Karpas-422 (cell line): ENCODE results near the gene HNRNPAB. TPM values are rescaled to one million over a fixed set of nuclear protein-coding genes. Genes with fewer than 3 reads are reported as not detected.

Experiments used
- DNase-seq: peaks from one replicate; pipeline ENCODE4 v3.0.0-alpha.2; 2015
- H2AFZ ChIP-seq: fragments of 200-600 bp; sonication (generic); 2 replicates; pipeline ENCODE4 v1.6.1; 2014; ENCODE audit warnings: antibody characterized with exemption, low read length, mixed read lengths
- H3K27ac ChIP-seq: fragments of 200-600 bp; sonication (generic); 2 replicates; pipeline ENCODE4 v1.5.1; 2014; ENCODE audit warnings: mild to moderate bottlenecking, low read length, moderate library complexity
- H3K27me3 ChIP-seq: fragments of 200-600 bp; sonication (generic); 2 replicates; pipeline ENCODE4 v1.6.1; 2014; ENCODE audit warnings: low read length, mixed read lengths
- H3K36me3 ChIP-seq: fragments of 200-600 bp; sonication (generic); 2 replicates; pipeline ENCODE4 v1.6.1; 2014; ENCODE audit warnings: low read length, mixed read lengths; ENCODE audit not compliant: insufficient read depth
- H3K4me1 ChIP-seq: fragments of 200-600 bp; sonication (generic); 2 replicates; pipeline ENCODE4 v1.6.1; 2014; ENCODE audit warnings: mild to moderate bottlenecking, low read length, mixed read lengths
- H3K4me2 ChIP-seq: fragments of 200-600 bp; sonication (generic); 2 replicates; pipeline ENCODE4 v1.6.1; 2014; ENCODE audit warnings: low read length, low read depth, mild to moderate bottlenecking; ENCODE audit not compliant: poor library complexity, severe bottlenecking
- H3K4me3 ChIP-seq: fragments of 200-600 bp; sonication (generic); 2 replicates; pipeline ENCODE4 v1.5.1; 2014; ENCODE audit warnings: mild to moderate bottlenecking, antibody characterized with exemption, low read length, mixed read lengths
- H3K79me2 ChIP-seq: fragments of 200-600 bp; sonication (generic); 2 replicates; pipeline ENCODE4 v1.6.1; 2014; ENCODE audit warnings: mild to moderate bottlenecking, low read length, mixed read lengths
- H3K9ac ChIP-seq: fragments of 200-600 bp; sonication (generic); 2 replicates; pipeline ENCODE4 v1.6.0; 2014; ENCODE audit warnings: low read length
- H3K9me2 ChIP-seq: fragments of 200-600 bp; sonication (generic), shearing (Covaris generic); replicated peaks from 2 replicates; pipeline ENCODE4 v1.6.0; 2014; ENCODE audit warnings: mild to moderate bottlenecking, low read length, moderate library complexity; ENCODE audit not compliant: insufficient read depth
- H3K9me3 ChIP-seq: fragments of 300-700, 200-600 bp; sonication (generic); 2 replicates; pipeline ENCODE4 v1.6.1; 2014; ENCODE audit warnings: low read length, mixed read lengths
- H4K20me1 ChIP-seq: fragments of 200-600 bp; sonication (generic); 2 replicates; pipeline ENCODE4 v1.6.1; 2014; ENCODE audit warnings: mild to moderate bottlenecking, antibody characterized with exemption, low read length, low read depth; ENCODE audit not compliant: insufficient read depth
- total RNA-seq: library from RNA; depleted of rRNA; stranded (reverse); fragments of >200 nt; shearing (Covaris generic); gene quantifications from 2 replicates; pipeline ENCODE4 v1.2.3, GENCODE V29; 2014; ENCODE audit warnings: low replicate concordance

Gene HNRNPAB
- total RNA-seq, 1 experiment from 2014 or later, result 75.7 TPM

DNA sequence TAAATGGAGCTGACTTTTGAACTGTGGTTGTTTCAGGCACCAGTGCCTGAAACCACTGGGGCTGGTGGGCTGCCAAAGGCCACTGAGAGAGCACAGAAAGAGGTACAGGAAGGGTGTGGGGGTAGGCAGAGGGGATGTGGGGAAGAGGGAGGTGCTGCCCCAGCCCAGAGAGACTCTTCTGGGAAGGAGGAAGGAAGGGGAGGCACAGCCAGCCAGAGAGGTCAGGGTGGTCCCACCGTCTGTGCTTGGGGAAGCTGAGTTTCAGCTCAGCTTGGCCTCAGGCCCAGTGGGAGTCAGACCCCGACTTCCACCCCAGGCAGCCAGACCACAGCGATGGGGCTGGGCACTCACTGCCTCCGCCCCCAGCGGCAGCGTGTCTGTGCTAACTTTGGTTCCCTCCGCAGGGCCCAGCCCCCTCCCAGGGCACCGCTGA lies 36.9 kb downstream of the HNRNPAB start:
- Histone ChIP-seq H3K27me3 (no peaks in the 10 kb centered on the region), H3K79me2 (no peaks in the 10 kb centered on the region), H4K20me1 (no peaks in the 10 kb centered on the region), H3K4me3 (no peak overlapping the region), H3K4me2 (no peak overlapping the region), H3K27ac (peak overlapping the region; percentile 68), H3K9ac (no peak overlapping the region), H3K9me2 (no peaks in the 10 kb centered on the region), H2AFZ (no peak overlapping the region), H3K4me1 (peaks cover 56% of the 10 kb centered on the region), H3K9me3 (no peaks in the 10 kb centered on the region), H3K36me3 (no peaks in the 10 kb centered on the region)
- DNase-seq, result no peak

DNA sequence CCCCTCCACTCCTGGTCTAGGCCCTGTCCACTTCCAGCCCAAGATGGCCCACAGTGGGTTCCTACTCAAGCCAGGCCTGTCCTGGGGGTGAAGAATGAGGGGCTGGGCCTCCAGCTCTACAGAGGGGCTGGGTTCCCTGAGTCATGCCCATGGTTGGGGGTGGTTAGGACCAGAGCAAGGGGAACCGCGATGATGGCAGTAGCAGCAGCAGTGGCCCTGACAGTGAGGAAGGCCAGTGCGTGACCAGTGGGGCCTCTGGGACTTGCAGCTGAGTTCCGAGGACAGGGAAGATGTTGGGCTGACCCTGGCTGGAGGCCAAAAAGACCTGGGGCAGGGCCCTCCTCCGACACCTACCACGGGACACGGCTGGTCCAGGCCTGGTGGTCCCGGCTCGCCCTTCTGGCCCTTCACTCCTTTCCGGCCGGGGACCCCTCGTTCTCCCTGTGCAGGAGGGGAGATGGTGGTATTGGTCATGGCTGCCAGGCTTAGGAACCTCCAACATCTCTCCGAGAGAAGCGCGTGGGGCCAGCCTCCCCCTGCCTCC lies 37.4 kb downstream of the HNRNPAB start:
- Histone ChIP-seq H3K27ac (no peak overlapping the region), H3K4me2 (no peak overlapping the region), H3K9me3 (no peaks in the 10 kb centered on the region), H3K4me3 (no peak overlapping the region), H3K9ac (no peak overlapping the region), H3K36me3 (no peaks in the 10 kb centered on the region), H3K79me2 (no peaks in the 10 kb centered on the region), H3K9me2 (no peaks in the 10 kb centered on the region), H4K20me1 (no peaks in the 10 kb centered on the region), H3K27me3 (no peaks in the 10 kb centered on the region), H3K4me1 (peaks cover 61% of the 10 kb centered on the region), H2AFZ (no peak overlapping the region)
- DNase-seq, result no peak

DNA sequence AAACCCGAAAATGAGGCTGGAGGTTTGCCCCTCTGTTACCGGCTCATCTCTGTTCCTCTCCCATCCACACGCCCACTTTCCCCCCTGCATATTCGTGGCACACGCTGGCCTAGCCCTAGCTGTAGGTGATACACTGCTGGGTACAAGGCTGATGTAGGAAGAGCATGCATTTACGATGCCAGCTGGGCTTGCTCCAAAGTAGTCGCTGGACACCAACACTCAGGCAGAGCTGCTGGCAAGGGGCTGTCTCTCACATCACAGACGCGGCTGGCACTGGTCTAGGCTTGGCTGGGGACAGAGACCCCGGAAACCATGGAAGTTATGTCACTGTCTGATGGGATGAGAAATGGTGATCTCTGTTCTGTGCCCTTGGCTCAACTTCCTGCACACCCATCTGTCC lies 38.1 kb downstream of the HNRNPAB start:
- H2AFZ ChIP-seq, result no peak overlapping the region
- H3K4me1 ChIP-seq, result peaks cover 68% of the 10 kb centered on the region
- no peak overlapping the region for H3K27ac ChIP-seq
- no peak overlapping the region for H3K4me2 ChIP-seq
- no peaks in the 10 kb centered on the region for H3K36me3 ChIP-seq
- H3K9ac ChIP-seq, result no peak overlapping the region
- no peaks in the 10 kb centered on the region for H3K79me2 ChIP-seq
- no peaks in the 10 kb centered on the region for H4K20me1 ChIP-seq
- no peak overlapping the region for H3K4me3 ChIP-seq
- no peaks in the 10 kb centered on the region for H3K27me3 ChIP-seq
- H3K9me2 ChIP-seq, result no peaks in the 10 kb centered on the region
- peak; percentile 38 for DNase-seq
- no peaks in the 10 kb centered on the region for H3K9me3 ChIP-seq

DNA sequence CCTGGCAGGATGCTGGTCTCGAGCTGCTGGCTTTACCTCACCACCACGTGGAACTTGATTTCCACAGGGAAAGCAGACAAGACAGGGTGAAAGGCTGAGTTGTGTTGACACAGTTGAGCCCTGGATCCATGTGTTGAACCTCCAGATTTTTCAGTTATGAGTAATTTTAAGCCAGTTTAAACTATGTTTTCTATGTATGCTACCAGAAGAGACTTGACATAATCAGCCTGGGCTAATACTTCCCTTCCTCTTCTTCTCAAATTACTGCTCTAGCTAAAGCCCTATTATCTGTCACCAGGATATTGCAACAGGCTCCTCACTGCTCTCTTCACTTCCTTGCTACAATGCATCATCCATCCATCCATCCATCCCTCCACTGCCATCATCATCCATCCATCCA lies 40.2 kb downstream of the HNRNPAB start:
- Histone ChIP-seq H3K9me3 (no peaks in the 10 kb centered on the region), H2AFZ (no peak overlapping the region), H3K27ac (peak overlapping the region; percentile 83), H3K4me1 (peaks cover 71% of the 10 kb centered on the region), H3K36me3 (no peaks in the 10 kb centered on the region), H3K4me3 (no peak overlapping the region), H3K4me2 (peak overlapping the region; percentile 20), H3K9ac (peak overlapping the region; percentile 56), H4K20me1 (no peaks in the 10 kb centered on the region), H3K79me2 (no peaks in the 10 kb centered on the region), H3K9me2 (no peaks in the 10 kb centered on the region), H3K27me3 (no peaks in the 10 kb centered on the region)
- DNase-seq, result peak; percentile 48

DNA sequence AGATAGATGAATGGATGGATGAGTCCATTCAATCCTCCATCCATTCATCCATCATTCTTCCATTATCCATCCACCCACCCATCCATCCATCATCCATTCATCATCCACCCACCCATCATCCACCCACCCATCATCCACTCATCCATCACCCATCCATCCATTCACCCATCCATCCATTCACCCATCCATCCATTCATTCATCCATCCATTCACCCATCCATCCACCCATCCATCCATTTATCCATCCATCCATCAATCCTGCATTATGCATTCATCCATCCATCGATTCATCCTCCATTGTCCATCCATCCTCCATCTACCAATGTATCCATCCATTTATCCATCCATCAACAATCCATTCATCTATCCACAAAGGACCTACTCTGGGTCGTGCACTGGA lies 41.1 kb downstream of the HNRNPAB start:
- Histone ChIP-seq H3K9me2 (no peaks in the 10 kb centered on the region), H3K4me1 (peaks cover 71% of the 10 kb centered on the region), H3K36me3 (no peaks in the 10 kb centered on the region), H3K27ac (peak overlapping the region; percentile 100; the same call in 1 of the 2 replicates), H4K20me1 (no peaks in the 10 kb centered on the region), H3K4me3 (no peak overlapping the region), H3K9ac (no peak overlapping the region), H3K4me2 (peak overlapping the region; percentile 2), H3K9me3 (no peaks in the 10 kb centered on the region), H3K79me2 (no peaks in the 10 kb centered on the region), H2AFZ (no peak overlapping the region), H3K27me3 (no peaks in the 10 kb centered on the region)
- no peak for DNase-seq

DNA sequence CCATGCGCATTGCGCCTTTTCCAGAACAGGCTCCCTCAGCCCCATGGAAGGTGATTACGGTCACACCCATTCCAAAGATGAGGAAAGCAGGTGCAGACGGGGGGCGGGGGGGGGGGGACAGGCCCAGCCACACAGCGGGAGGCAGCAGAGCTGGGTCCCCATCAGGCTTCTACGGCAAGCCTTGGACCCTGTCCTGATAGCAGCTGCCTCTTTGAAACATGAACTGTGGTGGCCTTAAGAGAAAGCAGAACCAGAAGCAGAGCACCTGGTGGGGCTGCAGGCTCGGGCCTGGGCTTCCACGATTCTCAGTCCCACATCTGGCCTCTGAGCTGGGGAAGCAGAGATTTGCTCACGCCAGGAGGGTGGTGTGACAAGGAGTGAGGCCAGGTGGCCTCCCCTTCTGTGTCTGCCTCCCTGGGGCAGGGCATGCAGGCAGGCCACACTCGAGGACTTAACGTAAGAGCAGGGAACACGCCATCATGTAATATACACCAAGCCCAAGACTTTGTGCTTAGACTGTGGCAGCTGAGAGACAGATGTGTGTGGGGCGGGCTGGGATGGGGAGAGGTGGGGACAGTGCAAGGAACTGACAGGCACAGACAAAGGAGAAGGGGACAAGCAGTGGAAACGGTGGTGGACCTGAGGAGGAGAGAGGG lies 42.4 kb downstream of the HNRNPAB start:
- Histone ChIP-seq H3K4me2 (peak overlapping the region; percentile 68), H3K36me3 (no peaks in the 10 kb centered on the region), H3K4me3 (no peak overlapping the region), H2AFZ (no peak overlapping the region), H4K20me1 (no peaks in the 10 kb centered on the region), H3K79me2 (no peaks in the 10 kb centered on the region), H3K27ac (peak overlapping the region; percentile 100), H3K9ac (peak overlapping the region; percentile 79), H3K9me2 (no peaks in the 10 kb centered on the region), H3K4me1 (peaks cover 76% of the 10 kb centered on the region), H3K9me3 (no peaks in the 10 kb centered on the region), H3K27me3 (no peaks in the 10 kb centered on the region)
- DNase-seq, result peak; percentile 87

DNA sequence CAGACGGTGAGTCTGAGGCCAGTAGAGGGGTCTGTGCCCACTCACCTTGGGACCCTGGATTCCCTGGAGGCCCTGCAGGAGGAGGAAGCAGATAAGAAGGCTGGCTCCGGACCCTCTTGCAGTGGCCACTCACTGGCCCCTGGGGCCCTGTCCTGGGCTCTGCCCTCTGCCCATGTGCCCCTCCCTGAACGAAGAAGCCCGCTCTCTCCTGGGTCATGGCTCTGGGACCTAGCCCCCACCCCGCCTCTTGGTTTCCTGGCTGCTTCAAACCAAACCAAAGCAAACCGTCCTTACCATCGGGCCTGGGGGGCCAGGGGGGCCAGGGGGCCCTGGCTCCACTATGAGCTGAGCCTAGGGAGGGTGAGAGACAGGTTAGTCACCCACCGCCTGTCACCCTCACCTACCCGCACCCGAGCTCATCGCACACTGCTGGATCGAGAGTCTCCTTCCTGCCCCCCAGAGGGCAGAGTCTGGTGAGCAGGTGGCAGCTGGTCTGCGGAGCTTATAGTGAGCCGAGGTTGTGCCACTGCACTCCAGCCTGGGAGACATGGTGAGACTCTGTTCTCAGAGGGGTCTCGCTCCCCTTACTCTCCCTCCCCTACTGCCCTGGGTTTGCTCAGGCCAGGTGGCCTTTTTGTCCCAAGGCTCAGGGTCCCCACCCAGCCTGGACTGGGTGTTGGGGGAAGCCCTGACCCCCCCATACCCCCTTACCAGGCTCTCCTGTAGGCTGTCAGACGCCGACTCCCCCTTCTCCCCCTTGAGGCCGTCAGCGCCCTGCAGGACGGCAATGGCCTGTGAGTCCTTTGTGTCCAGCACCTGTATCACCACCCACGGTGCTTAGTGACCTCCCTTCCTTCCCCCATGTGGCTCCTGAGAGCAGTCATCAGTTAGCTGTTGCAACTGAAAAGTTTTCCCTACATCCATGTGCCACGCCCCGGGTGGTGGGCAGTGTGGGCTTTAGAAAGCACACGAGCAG lies 43.4 kb downstream of the HNRNPAB start:
- H3K79me2 ChIP-seq, result no peaks in the 10 kb centered on the region
- no peak overlapping the region for H2AFZ ChIP-seq
- H3K4me3 ChIP-seq, result peak overlapping the region; percentile 57; the same call in 1 of the 2 replicates
- no peaks in the 10 kb centered on the region for H4K20me1 ChIP-seq
- DNase-seq, result peak; percentile 84
- H3K4me2 ChIP-seq, result peak overlapping the region; percentile 68
- H3K9me3 ChIP-seq, result no peaks in the 10 kb centered on the region
- H3K4me1 ChIP-seq, result peaks cover 85% of the 10 kb centered on the region
- peak overlapping the region; percentile 79 for H3K9ac ChIP-seq
- H3K9me2 ChIP-seq, result no peaks in the 10 kb centered on the region
- no peaks in the 10 kb centered on the region for H3K27me3 ChIP-seq
- no peaks in the 10 kb centered on the region for H3K36me3 ChIP-seq
- H3K27ac ChIP-seq, result peak overlapping the region; percentile 100

DNA sequence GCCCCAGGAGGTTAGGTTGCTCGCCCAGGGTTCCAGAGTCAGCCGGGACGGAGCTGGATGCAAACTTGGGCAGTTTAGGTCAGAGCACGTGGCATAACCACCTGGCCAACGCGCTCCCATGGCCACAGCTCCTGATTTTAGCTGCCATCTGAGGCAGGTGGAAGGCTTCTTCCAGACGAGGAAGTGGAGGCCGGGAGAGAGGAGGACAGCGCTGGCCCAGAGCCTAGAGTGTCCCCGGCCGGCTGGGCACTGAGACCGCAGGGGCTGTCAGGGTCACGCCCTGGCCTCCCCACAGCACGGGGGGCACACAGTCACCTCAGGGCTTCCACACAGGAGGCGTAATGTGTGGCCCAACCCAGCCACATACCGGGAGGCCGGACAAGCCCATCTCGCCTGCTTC lies 44.4 kb downstream of the HNRNPAB start:
- Histone ChIP-seq H3K4me2 (peak overlapping the region; percentile 68), H3K9me2 (no peaks in the 10 kb centered on the region), H2AFZ (no peak overlapping the region), H3K79me2 (no peaks in the 10 kb centered on the region), H3K9ac (peak overlapping the region; percentile 79), H4K20me1 (no peaks in the 10 kb centered on the region), H3K27me3 (no peaks in the 10 kb centered on the region), H3K9me3 (no peaks in the 10 kb centered on the region), H3K4me1 (peaks cover 93% of the 10 kb centered on the region), H3K4me3 (peak overlapping the region; percentile 57; the same call in 1 of the 2 replicates), H3K27ac (peak overlapping the region; percentile 100), H3K36me3 (no peaks in the 10 kb centered on the region)
- peak; percentile 66 for DNase-seq
